IMR-90 (cell line): ENCODE measurements around the gene CRTC1. TPM values are rescaled to one million over a fixed set of nuclear protein-coding genes. Genes with fewer than 3 reads are reported as not detected.

Experiments
- ATAC-seq: fragments of 200-7000 bp; cut with Tn5 transposase; 2 replicates; pipeline ENCODE4 v1.9.1; 2020; ENCODE audit warnings: low read depth, mild to moderate bottlenecking, moderate library complexity
- BruUV-seq: library from RNA; stranded (reverse); fragments of 400-500 nt; replicated peaks from 2 replicates; lab custom pipeline; 2021; lab: Mats Ljungman, UMichigan
- CTCF ChIA-PET: fragments of 300-600 bp; formaldehyde crosslinking; extraction: SDS; loops from one replicate; lab custom pipeline; 2021; ENCODE audit warnings: antibody characterized with exemption; lab: Yijun Ruan, JAX
- POLR2A ChIA-PET: fragments of 300-600 bp; sonication (Branson Sonifier 250); formaldehyde crosslinking; loops from one replicate; lab custom pipeline; 2022; ENCODE audit warnings: antibody characterized with exemption; ENCODE audit not compliant: unreplicated experiment; lab: Charles Lee
- DNase-seq: peaks from one replicate; pipeline ENCODE4 v3.0.0; 2013
- H2AFZ ChIP-seq: replicated peaks from 2 replicates; pipeline ENCODE3; 2013; ENCODE audit warnings: low read length, mild to moderate bottlenecking; ENCODE audit not compliant: poor library complexity
- H2AK5ac ChIP-seq: 2 replicates; pipeline ENCODE4 v1.6.1; 2013; ENCODE audit warnings: low read depth, low read length, inconsistent platforms
- H2AK9ac ChIP-seq: replicated peaks from 2 replicates; pipeline ENCODE3; 2013; ENCODE audit warnings: mild to moderate bottlenecking, low read depth, low read length, moderate library complexity; ENCODE audit not compliant: poor library complexity
- H2BK120ac ChIP-seq: 2 replicates; pipeline ENCODE4 v1.6.1; 2013; ENCODE audit warnings: low read depth, low read length, inconsistent platforms
- H2BK15ac ChIP-seq: 3 replicates; pipeline ENCODE4 v1.6.1; 2013; ENCODE audit warnings: low read depth, low read length, inconsistent platforms
- H2BK20ac ChIP-seq: 2 replicates; pipeline ENCODE4 v1.6.1; 2013; ENCODE audit warnings: low read depth, mild to moderate bottlenecking, inconsistent platforms, low read length, moderate library complexity
- H2BK5ac ChIP-seq: 2 replicates; pipeline ENCODE4 v1.6.1; 2013; ENCODE audit warnings: mild to moderate bottlenecking, low read depth, low read length, inconsistent platforms; ENCODE audit not compliant: poor library complexity, severe bottlenecking
- H3K14ac ChIP-seq: replicated peaks from 2 replicates; pipeline ENCODE4 v1.6.1; 2013; ENCODE audit warnings: low read depth, low read length, inconsistent platforms
- H3K18ac ChIP-seq: 2 replicates; pipeline ENCODE4 v1.6.1; 2013; ENCODE audit warnings: low read depth, low read length, control low read depth
- H3K23ac ChIP-seq: 2 replicates; pipeline ENCODE4 v1.6.1; 2013; ENCODE audit warnings: low read depth, low read length, inconsistent platforms
- H3K27ac ChIP-seq: 2 replicates; pipeline ENCODE4 v1.5.1; 2013; ENCODE audit warnings: mild to moderate bottlenecking, control low read depth, low read length; ENCODE audit not compliant: insufficient read depth
- H3K27me3 ChIP-seq: 2 replicates; pipeline ENCODE4 v1.6.1; 2013; ENCODE audit warnings: low read length; ENCODE audit not compliant: control insufficient read depth, insufficient read depth
- H3K36me3 ChIP-seq: 2 replicates; pipeline ENCODE4 v1.6.1; 2013; ENCODE audit warnings: low read length, mixed read lengths; ENCODE audit not compliant: control insufficient read depth, insufficient read depth
- H3K4ac ChIP-seq: 2 replicates; pipeline ENCODE4 v1.6.1; 2013; ENCODE audit warnings: low read depth, low read length, inconsistent platforms
- H3K4me1 ChIP-seq: 2 replicates; pipeline ENCODE4 v1.6.1; 2013; ENCODE audit warnings: low read length, mixed read lengths; ENCODE audit not compliant: control insufficient read depth, insufficient read depth
- H3K4me2 ChIP-seq: 2 replicates; pipeline ENCODE4 v1.6.1; 2013; ENCODE audit warnings: low read depth, mild to moderate bottlenecking, control low read depth, low read length, moderate library complexity
- H3K4me3 ChIP-seq: 2 replicates; pipeline ENCODE4 v1.5.1; 2013; ENCODE audit warnings: low read depth, mild to moderate bottlenecking, control low read depth, low read length, moderate library complexity; ENCODE audit not compliant: insufficient read depth
- H3K56ac ChIP-seq: 2 replicates; pipeline ENCODE4 v1.6.1; 2013; ENCODE audit warnings: low read length, inconsistent platforms; ENCODE audit not compliant: insufficient read depth; ENCODE audit errors: extremely low read depth
- H3K79me1 ChIP-seq, 2 experiments: 2 replicates each; pipeline ENCODE4 v1.6.1; 2013; ENCODE audit warnings: low read length in 2 of 2, inconsistent platforms in 1 of 2, low read depth in 1 of 2
- H3K9ac ChIP-seq: 2 replicates; pipeline ENCODE4 v1.6.1; 2013; ENCODE audit warnings: low read depth, low read length, control low read depth
- H3K9me1 ChIP-seq: 2 replicates; pipeline ENCODE4 v1.6.1; 2013; ENCODE audit warnings: low read length, inconsistent platforms; ENCODE audit not compliant: insufficient read depth
- H3K9me3 ChIP-seq: 2 replicates; pipeline ENCODE4 v1.6.1; 2013; ENCODE audit warnings: low read length; ENCODE audit not compliant: control insufficient read depth, insufficient read depth
- H4K20me1 ChIP-seq: 2 replicates; pipeline ENCODE4 v1.6.1; 2013; ENCODE audit warnings: low read length, inconsistent platforms; ENCODE audit not compliant: insufficient read depth
- H4K5ac ChIP-seq: 2 replicates; pipeline ENCODE4 v1.6.1; 2013; ENCODE audit warnings: mild to moderate bottlenecking, low read depth, low read length, control low read depth
- H4K8ac ChIP-seq, 2 experiments: 2 replicates each; pipeline ENCODE4 v1.6.1; 2013; ENCODE audit warnings: low read depth in 2 of 2, low read length in 2 of 2, control low read depth in 1 of 2, inconsistent platforms in 1 of 2
- H4K91ac ChIP-seq: 2 replicates; pipeline ENCODE4 v1.6.1; 2013; ENCODE audit warnings: low read depth, low read length, inconsistent platforms; ENCODE audit not compliant: insufficient read depth
- BHLHE40 ChIP-seq: fragments of 150-350 bp; IDR thresholded peaks from 2 replicates; pipeline ENCODE4 v1.6.1; 2016; ENCODE audit warnings: mild to moderate bottlenecking, low read depth, low read length
- CEBPB ChIP-seq: IDR thresholded peaks from 2 replicates; pipeline ENCODE4 v1.6.1; 2012; ENCODE audit warnings: low read depth, low read length, improper control_type of control experiment
- CHD1 ChIP-seq: IDR thresholded peaks from 2 replicates; pipeline ENCODE4 v1.6.1; 2012; ENCODE audit warnings: low read depth, low read length, improper control_type of control experiment
- FOS ChIP-seq: fragments of 150-350 bp; IDR thresholded peaks from 2 replicates; pipeline ENCODE4 v1.6.1; 2016; ENCODE audit warnings: low read depth, low read length
- MAFK ChIP-seq: IDR thresholded peaks from 2 replicates; pipeline ENCODE4 v1.6.1; 2012; ENCODE audit warnings: low read depth, low read length, improper control_type of control experiment
- MAZ ChIP-seq: IDR thresholded peaks from 2 replicates; pipeline ENCODE4 v1.6.1; 2012; ENCODE audit warnings: low read depth, mild to moderate bottlenecking, low read length, improper control_type of control experiment, moderate library complexity, borderline replicate concordance
- MXI1 ChIP-seq: IDR thresholded peaks from 2 replicates; pipeline ENCODE4 v1.6.1; 2012; ENCODE audit warnings: low read depth, mild to moderate bottlenecking, low read length, moderate library complexity, borderline replicate concordance
- NFE2L2 ChIP-seq: fragments of 150-350 bp; IDR thresholded peaks from 2 replicates; pipeline ENCODE4 v1.6.1; 2016; ENCODE audit warnings: low read depth, mild to moderate bottlenecking, low read length
- POLR2A ChIP-seq: IDR thresholded peaks from 2 replicates; pipeline ENCODE4 v1.6.1; 2012; ENCODE audit warnings: mild to moderate bottlenecking, low read depth, low read length
- RAD21 ChIP-seq: IDR thresholded peaks from 2 replicates; pipeline ENCODE4 v1.6.1; 2012; ENCODE audit warnings: low read length, improper control_type of control experiment
- RCOR1 ChIP-seq: IDR thresholded peaks from 2 replicates; pipeline ENCODE4 v1.6.1; 2012; ENCODE audit warnings: mild to moderate bottlenecking, low read length, improper control_type of control experiment; ENCODE audit not compliant: insufficient replicate concordance
- RFX5 ChIP-seq: IDR thresholded peaks from 2 replicates; pipeline ENCODE4 v1.8.0; 2012; ENCODE audit warnings: low read depth, mild to moderate bottlenecking, low read length, moderate library complexity
- SMC3 ChIP-seq: fragments of 150-350 bp; IDR thresholded peaks from 2 replicates; pipeline ENCODE4 v1.6.1; 2016; ENCODE audit warnings: low read depth, mild to moderate bottlenecking, antibody characterized with exemption, low read length, moderate library complexity
- WGBS, 2 experiments: methylation state at CpG; one replicate each; pipeline versions ENCODE4 v1.1.5 to v1.1.7; 2013; ENCODE audit warnings: missing lambda C conversion rate in 2 of 2; ENCODE audit not compliant: insufficient read length in 1 of 2; ENCODE audit errors: extremely low coverage in 2 of 2; 5-methylcytosine and 5-hydroxymethylcytosine counted together
- dilution Hi-C: fragments of 300-500 bp; cut with HindIII; formaldehyde crosslinking; loops from one replicate; pipeline ENCODE4 v1.14.3; 2018; ENCODE audit warnings: low sequenced_read_pairs; ENCODE audit not compliant: unreplicated experiment
- in situ Hi-C: fragments of 300-500 bp; cut with MboI; formaldehyde crosslinking; loops from 3 replicates; pipeline ENCODE4 v1.14.3; 2019; ENCODE audit warnings: low sequenced_read_pairs, inconsistent platforms, mixed read lengths
- intact Hi-C: fragments of 100-400 bp; cut with micrococcal nuclease; formaldehyde crosslinking; loops from 2 replicates; pipeline ENCODE4 v1.10.0; 2022
- polyA plus RNA-seq, 3 experiments: library from polyadenylated mRNA; depleted of rRNA; stranded (reverse); fragments of >200 nt; gene quantifications; 2 replicates each; pipeline ENCODE4 v1.2.3, GENCODE V29; 2012; ENCODE audit warnings: low replicate concordance in 1 of 3
- total RNA-seq: library from RNA; depleted of rRNA; stranded (reverse); fragments of >200 nt; gene quantifications from 2 replicates; pipeline ENCODE4 v1.2.3, GENCODE V29; 2012
- TF ChIP-seq, protein P1 (sequence below): conservative IDR thresholded peaks from 2 replicates; pipeline ENCODE4 v1.5.1; 2012; ENCODE audit warnings: mild to moderate bottlenecking, low read depth, low read length, improper control_type of control experiment
- TF ChIP-seq, protein P2 (sequence below): fragments of 150-350 bp; IDR thresholded peaks from 2 replicates; pipeline ENCODE4 v1.6.1; 2016; ENCODE audit warnings: low read depth, mild to moderate bottlenecking, low read length, moderate library complexity, borderline replicate concordance
- TF ChIP-seq, protein P3 (sequence below): fragments of 150-350 bp; IDR thresholded peaks from 2 replicates; pipeline ENCODE4 v1.6.1; 2017; ENCODE audit warnings: mild to moderate bottlenecking, antibody characterized with exemption, low read length, low read depth

The CRTC1 gene
- total and polyA plus RNA-seq, 2 of the 4 experiments (the other 2 are of a cell fraction): 0.18 to 5.7 TPM

DNA sequence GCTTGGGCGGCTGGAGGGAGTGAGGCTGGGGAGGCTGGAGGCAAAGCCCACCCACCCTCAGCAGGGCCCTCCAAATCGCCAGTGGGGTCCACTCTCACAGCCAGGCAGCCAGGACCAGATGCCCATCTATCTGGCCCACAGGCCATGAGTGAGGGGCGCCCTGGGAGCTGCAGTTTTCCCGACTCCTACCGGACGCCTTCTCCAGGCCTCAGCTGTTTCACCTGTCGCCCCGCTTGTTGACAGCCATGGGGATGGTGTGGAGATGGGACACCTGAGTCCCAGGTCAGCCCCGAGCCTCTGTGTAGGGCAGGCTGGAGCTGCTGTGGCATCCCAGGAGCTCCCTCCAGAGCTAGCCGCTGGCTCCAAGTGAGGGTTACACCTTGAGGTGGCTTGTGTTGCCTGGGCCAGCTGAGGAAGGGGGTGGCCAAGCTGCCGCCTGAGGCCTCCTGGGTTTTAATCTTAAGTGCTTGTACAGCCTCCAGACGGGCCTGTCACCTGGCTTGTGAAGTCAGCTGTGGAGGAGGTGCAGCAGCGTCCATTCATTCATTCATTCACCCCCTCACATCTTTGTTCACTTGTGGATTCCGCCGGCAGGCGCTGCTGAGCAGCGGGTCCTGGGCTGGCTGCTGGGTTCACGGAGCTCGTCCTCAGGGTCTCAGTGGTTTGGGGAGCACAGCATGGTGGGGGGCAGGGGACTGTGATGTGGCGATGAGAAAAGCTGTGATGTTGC, 55.6 kb downstream of the CRTC1 start:
- BruUV-seq: no TSS peak
- Histone ChIP-seq H3K9me3 (no peaks in the 10 kb centered on the region), H3K36me3 (no peaks in the 10 kb centered on the region), H4K5ac (no peak overlapping the region), H4K20me1 (peaks cover 38% of the 10 kb centered on the region), H2AK9ac (no peak overlapping the region), H3K9me1 (no peaks in the 10 kb centered on the region; the same call in 1 of the 2 replicates), H3K18ac (no peak overlapping the region), H3K4me3 (no peak overlapping the region), H3K4me2 (no peak overlapping the region), H2BK120ac (no peak overlapping the region), H3K23ac (no peak overlapping the region), H3K9ac (no peak overlapping the region), H2BK20ac (no peak overlapping the region), H4K91ac (no peak overlapping the region), H3K27ac (no peak overlapping the region), H2AFZ (no peak overlapping the region), H3K4me1 (peaks cover 3% of the 10 kb centered on the region; the same call in 1 of the 2 replicates), H3K79me1 (peaks cover 7 to 10% of the 10 kb centered on the region in 2 experiments; a peak in 3 of 4 replicates), H3K14ac (no peak overlapping the region), H4K8ac (no peak overlapping the region), H3K4ac (no peak overlapping the region), H2BK15ac (no peak overlapping the region), H2AK5ac (no peak overlapping the region), H2BK5ac (no peak overlapping the region), H3K27me3 (no peaks in the 10 kb centered on the region), H3K56ac (no peak overlapping the region)
- ATAC-seq: no peak
- WGBS, 2 experiments: 80% methylated on average over 1 of the region's 20 CpGs; no CpG with 5 or more reads in 1 of the 2 experiments
- TF ChIP-seq CEBPB (no peak), MXI1 (no peak), RAD21 (no peak), BHLHE40 (no peak), MAZ (no peak), CHD1 (no peak), NFE2L2 (no peak), POLR2A (no peak), MAFK (no peak), FOS (no peak), RCOR1 (no peak), SMC3 (no peak), RFX5 (no peak)
- TF ChIP-seq, protein P1, sequence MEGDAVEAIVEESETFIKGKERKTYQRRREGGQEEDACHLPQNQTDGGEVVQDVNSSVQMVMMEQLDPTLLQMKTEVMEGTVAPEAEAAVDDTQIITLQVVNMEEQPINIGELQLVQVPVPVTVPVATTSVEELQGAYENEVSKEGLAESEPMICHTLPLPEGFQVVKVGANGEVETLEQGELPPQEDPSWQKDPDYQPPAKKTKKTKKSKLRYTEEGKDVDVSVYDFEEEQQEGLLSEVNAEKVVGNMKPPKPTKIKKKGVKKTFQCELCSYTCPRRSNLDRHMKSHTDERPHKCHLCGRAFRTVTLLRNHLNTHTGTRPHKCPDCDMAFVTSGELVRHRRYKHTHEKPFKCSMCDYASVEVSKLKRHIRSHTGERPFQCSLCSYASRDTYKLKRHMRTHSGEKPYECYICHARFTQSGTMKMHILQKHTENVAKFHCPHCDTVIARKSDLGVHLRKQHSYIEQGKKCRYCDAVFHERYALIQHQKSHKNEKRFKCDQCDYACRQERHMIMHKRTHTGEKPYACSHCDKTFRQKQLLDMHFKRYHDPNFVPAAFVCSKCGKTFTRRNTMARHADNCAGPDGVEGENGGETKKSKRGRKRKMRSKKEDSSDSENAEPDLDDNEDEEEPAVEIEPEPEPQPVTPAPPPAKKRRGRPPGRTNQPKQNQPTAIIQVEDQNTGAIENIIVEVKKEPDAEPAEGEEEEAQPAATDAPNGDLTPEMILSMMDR: no peak
- TF ChIP-seq, protein P2, sequence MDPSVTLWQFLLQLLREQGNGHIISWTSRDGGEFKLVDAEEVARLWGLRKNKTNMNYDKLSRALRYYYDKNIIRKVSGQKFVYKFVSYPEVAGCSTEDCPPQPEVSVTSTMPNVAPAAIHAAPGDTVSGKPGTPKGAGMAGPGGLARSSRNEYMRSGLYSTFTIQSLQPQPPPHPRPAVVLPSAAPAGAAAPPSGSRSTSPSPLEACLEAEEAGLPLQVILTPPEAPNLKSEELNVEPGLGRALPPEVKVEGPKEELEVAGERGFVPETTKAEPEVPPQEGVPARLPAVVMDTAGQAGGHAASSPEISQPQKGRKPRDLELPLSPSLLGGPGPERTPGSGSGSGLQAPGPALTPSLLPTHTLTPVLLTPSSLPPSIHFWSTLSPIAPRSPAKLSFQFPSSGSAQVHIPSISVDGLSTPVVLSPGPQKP: no peak
- TF ChIP-seq, protein P3, sequence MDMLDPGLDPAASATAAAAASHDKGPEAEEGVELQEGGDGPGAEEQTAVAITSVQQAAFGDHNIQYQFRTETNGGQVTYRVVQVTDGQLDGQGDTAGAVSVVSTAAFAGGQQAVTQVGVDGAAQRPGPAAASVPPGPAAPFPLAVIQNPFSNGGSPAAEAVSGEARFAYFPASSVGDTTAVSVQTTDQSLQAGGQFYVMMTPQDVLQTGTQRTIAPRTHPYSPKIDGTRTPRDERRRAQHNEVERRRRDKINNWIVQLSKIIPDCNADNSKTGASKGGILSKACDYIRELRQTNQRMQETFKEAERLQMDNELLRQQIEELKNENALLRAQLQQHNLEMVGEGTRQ: no peak
- in situ Hi-C loops: no loop called here
- ChIA-PET CTCF (no interaction called here), POLR2A (no interaction called here)
- no peak for DNase-seq
- intact Hi-C loops: no loop called here
- dilution Hi-C loops: no loop called here
